HUES6 (cell line): ENCODE results near the gene SLC39A11.

Experiments used
- H3K27ac ChIP-seq: 2 replicates; pipeline ENCODE4 v1.7.0; 2013; ENCODE audit warnings: low read depth, mild to moderate bottlenecking, low read length, inconsistent platforms
- H3K27me3 ChIP-seq: 2 replicates; pipeline ENCODE4 v1.6.1; 2013; ENCODE audit warnings: low read length; ENCODE audit not compliant: control insufficient read depth, insufficient read depth
- H3K36me3 ChIP-seq: 2 replicates; pipeline ENCODE4 v1.6.1; 2013; ENCODE audit warnings: low read length; ENCODE audit not compliant: control insufficient read depth, insufficient read depth
- H3K4me1 ChIP-seq: 2 replicates; pipeline ENCODE4 v1.6.1; 2013; ENCODE audit warnings: low read length; ENCODE audit not compliant: control insufficient read depth, insufficient read depth
- H3K4me3 ChIP-seq: 2 replicates; pipeline ENCODE4 v1.5.1; 2013; ENCODE audit warnings: low read depth, low read length
- H3K9ac ChIP-seq: one replicate; pipeline ENCODE4 v1.6.1; 2013; ENCODE audit warnings: mild to moderate bottlenecking, low read length
- H3K9me3 ChIP-seq: 2 replicates; pipeline ENCODE4 v1.6.1; 2013; ENCODE audit warnings: low read depth, low read length; ENCODE audit not compliant: control insufficient read depth, insufficient read depth

The SLC39A11 gene

GRCh38 chr17:73091770-73092522 lies 542 bp downstream of the SLC39A11 start:
- Histone ChIP-seq H3K27ac (no peak overlapping the region), H3K4me1 (peaks cover 13% of the 10 kb centered on the region), H3K27me3 (no peaks in the 10 kb centered on the region), H3K9ac (peak overlapping the region; percentile 59), H3K9me3 (no peaks in the 10 kb centered on the region), H3K36me3 (peaks cover 11% of the 10 kb centered on the region; the same call in 1 of the 2 replicates), H3K4me3 (peak overlapping the region; percentile 89)

GRCh38 chr17:73091410-73091769 lies 1.1 kb downstream of the SLC39A11 start:
- Histone ChIP-seq H3K27ac (no peak overlapping the region), H3K4me3 (peak overlapping the region; percentile 89), H3K9me3 (no peaks in the 10 kb centered on the region), H3K36me3 (peaks cover 11% of the 10 kb centered on the region; the same call in 1 of the 2 replicates), H3K9ac (no peak overlapping the region), H3K4me1 (peaks cover 13% of the 10 kb centered on the region), H3K27me3 (no peaks in the 10 kb centered on the region)

GRCh38 chr17:73090396-73091202 lies 1.9 kb downstream of the SLC39A11 start:
- no peak overlapping the region for H3K27ac ChIP-seq
- no peak overlapping the region for H3K4me3 ChIP-seq
- H3K9me3 ChIP-seq: no peaks in the 10 kb centered on the region
- no peaks in the 10 kb centered on the region for H3K27me3 ChIP-seq
- no peak overlapping the region for H3K9ac ChIP-seq
- H3K4me1 ChIP-seq: peaks cover 13% of the 10 kb centered on the region
- peaks cover 11% of the 10 kb centered on the region; the same call in 1 of the 2 replicates for H3K36me3 ChIP-seq

- H3K36me3 ChIP-seq: peaks cover 12% of the 10 kb centered on the region
- H3K9ac ChIP-seq: no peak overlapping the region
- peaks cover 13% of the 10 kb centered on the region for H3K4me1 ChIP-seq
- no peak overlapping the region for H3K27ac ChIP-seq
- no peaks in the 10 kb centered on the region for H3K9me3 ChIP-seq
- H3K4me3 ChIP-seq: no peak overlapping the region
- H3K27me3 ChIP-seq: no peaks in the 10 kb centered on the region
These were observed 2.9 kb downstream of the SLC39A11 start for GRCh38 chr17:73089322-73090317.

- Histone ChIP-seq H3K27ac (no peak overlapping the region), H3K9me3 (no peaks in the 10 kb centered on the region), H3K27me3 (no peaks in the 10 kb centered on the region), H3K36me3 (peaks cover 21% of the 10 kb centered on the region), H3K9ac (no peak overlapping the region), H3K4me3 (no peak overlapping the region), H3K4me1 (peaks cover 13% of the 10 kb centered on the region)
These were observed 3.9 kb downstream of the SLC39A11 start for GRCh38 chr17:73088561-73088960.

GRCh38 chr17:73083432-73083831 lies 9.1 kb downstream of the SLC39A11 start:
- Histone ChIP-seq H3K9me3 (no peaks in the 10 kb centered on the region), H3K27me3 (no peaks in the 10 kb centered on the region), H3K4me1 (no peaks in the 10 kb centered on the region), H3K36me3 (peaks cover 20% of the 10 kb centered on the region), H3K4me3 (no peak overlapping the region), H3K9ac (no peak overlapping the region), H3K27ac (no peak overlapping the region)

GRCh38 chr17:73074566-73074965 lies 17.9 kb downstream of the SLC39A11 start:
- no peaks in the 10 kb centered on the region for H3K36me3 ChIP-seq
- no peak overlapping the region for H3K9ac ChIP-seq
- H3K27me3 ChIP-seq: no peaks in the 10 kb centered on the region
- no peaks in the 10 kb centered on the region for H3K4me1 ChIP-seq
- H3K9me3 ChIP-seq: peaks cover 7% of the 10 kb centered on the region
- no peak overlapping the region for H3K4me3 ChIP-seq
- no peak overlapping the region for H3K27ac ChIP-seq

GRCh38 chr17:73072219-73072962 lies 20.1 kb downstream of the SLC39A11 start:
- Histone ChIP-seq H3K4me3 (no peak overlapping the region), H3K27me3 (no peaks in the 10 kb centered on the region), H3K9ac (no peak overlapping the region), H3K4me1 (no peaks in the 10 kb centered on the region; the same call in 1 of the 2 replicates), H3K36me3 (no peaks in the 10 kb centered on the region), H3K27ac (no peak overlapping the region), H3K9me3 (peaks cover 7% of the 10 kb centered on the region)

GRCh38 chr17:73071066-73071999 lies 21.2 kb downstream of the SLC39A11 start:
- Histone ChIP-seq H3K27me3 (no peaks in the 10 kb centered on the region), H3K4me3 (no peak overlapping the region), H3K9me3 (peaks cover 7% of the 10 kb centered on the region), H3K27ac (no peak overlapping the region), H3K9ac (no peak overlapping the region), H3K4me1 (no peaks in the 10 kb centered on the region; the same call in 1 of the 2 replicates), H3K36me3 (no peaks in the 10 kb centered on the region)
